HG03342 (cell line): ENCODE data around the gene LDLRAP1.
"Not testable (repeated sequence)": the region's sequence is repeated elsewhere in the genome, so short reads cannot be mapped to it uniquely, and the experiment has no call there.

Source experiments
- ATAC-seq: cut with Tn5 transposase; IDR thresholded peaks from one replicate; pipeline ENCODE4 v1.9.1; 2021; ENCODE audit warnings: mild to moderate bottlenecking, moderate library complexity; ENCODE audit not compliant: unreplicated experiment

Gene LDLRAP1

DNA sequence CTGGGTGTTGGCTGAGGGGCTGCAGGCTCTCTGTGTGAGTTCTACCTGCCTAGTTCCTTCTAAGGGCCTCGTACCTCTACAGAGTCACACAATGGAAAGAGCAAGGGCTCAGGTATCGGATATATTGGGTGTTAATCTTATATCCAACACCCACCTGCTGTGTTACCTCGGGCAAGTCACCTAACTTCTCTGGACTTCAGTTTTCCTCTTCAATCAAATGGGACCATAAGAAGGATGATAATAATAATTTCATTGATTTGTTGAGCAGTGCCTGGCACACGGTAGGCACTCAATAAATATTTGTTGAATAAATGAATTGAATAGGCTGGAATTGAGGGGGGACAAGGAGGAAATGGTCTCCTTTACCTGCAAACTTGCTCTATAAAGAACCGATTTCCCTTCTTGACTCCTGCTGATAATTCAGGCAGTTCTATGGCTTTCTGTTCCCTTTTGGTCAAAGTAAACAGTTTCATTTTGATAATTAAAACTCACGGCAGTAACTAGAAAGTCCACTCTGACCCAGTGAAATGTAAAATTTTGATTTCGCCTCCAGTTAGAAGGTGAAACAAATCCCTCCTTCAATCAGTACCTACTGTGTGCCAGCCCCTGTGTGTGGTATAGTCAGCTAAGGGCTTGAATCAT, 56.7 kb downstream of the LDLRAP1 start:
- ATAC-seq = no peak

DNA sequence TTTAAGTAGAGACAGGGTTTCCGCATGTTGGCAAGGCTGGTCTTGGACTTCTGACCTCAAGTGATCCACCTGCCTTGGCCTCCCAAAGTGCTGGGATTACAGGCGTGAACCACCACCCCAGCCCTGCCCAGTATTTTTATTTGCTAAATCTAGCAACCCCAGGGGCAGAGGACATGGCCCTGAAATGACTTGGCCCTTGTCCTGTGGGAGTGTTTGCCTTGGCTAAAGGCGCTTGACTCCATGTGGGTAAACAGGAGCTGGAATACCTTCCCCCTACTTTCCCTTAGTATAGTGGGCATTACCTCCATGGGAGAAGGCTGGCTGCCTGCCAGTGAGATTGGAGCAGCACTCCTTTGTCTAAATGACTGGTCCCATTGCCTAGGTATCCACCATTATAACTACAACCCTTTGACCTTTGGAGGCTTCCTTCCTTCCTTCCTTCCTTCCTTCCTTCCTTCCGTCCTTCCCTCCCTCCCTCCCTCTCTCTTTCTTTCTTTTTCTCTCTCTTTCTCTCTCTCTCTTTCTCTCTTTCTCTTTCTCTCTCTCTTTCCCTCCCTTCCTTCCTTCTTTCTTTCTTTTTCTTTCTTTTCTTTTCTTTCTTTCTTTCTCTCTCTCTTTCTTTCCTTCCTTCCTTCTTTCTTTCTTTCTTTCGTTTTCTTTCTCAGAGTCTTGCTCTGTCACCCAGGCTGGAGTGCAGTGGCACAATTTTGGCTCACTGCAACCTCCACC, 57.7 kb downstream of the LDLRAP1 start:
- not testable (repeated sequence) for ATAC-seq

DNA sequence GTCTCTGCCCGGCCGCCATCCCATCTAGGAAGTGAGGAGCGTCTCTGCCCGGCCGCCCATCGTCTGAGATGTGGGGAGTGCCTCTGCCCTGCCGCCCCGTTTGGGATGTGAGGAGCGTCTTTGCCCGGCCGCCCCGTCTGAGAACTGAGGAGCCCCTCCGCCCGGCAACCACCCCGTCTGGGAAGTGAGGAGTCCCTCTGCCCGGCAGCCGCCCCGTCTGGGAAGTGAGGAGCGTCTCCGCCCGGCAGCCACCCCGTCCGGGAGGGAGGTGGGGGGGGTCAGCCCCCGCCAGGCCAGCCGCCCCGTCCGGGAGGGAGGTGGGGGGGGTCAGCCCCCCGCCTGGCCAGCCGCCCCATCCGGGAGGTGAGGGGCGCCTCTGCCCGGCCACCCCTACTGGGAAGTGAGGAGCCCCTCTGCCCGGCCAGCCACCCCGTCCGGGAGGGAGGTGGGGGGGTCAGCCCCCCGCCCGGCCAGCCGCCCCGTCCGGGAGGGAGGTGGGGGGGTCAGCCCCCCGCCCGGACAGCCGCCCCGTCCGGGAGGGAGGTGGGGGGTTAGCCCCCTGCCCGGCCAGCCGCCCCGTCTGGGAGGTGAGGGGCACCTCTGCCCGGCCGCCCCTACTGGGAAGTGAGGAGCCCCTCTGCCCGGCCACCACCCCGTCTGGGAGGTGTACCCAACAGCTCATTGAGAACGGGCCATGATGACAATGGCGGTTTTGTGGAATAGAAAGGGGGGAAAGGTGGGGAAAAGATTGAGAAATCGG, 60.6 kb downstream of the LDLRAP1 start:
- ATAC-seq = not testable (repeated sequence)

DNA sequence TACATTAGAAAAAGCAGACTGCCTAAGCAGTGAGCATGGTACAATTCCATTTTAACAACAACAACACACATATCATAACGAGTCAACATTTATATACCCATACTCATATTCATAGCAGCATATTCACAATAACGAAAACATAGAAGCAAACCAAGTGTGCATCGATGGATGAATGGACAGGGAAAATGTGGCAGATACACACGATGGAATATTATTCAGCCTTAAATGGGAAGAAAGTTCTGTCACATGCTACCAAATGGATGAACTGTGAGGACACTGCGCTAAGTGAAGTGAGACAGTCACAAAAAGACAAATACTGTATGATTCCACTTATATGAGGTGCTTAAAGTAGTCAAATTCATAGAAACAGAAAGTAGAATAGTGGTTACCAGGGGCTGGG, 63.7 kb downstream of the LDLRAP1 start:
- no peak for ATAC-seq

DNA sequence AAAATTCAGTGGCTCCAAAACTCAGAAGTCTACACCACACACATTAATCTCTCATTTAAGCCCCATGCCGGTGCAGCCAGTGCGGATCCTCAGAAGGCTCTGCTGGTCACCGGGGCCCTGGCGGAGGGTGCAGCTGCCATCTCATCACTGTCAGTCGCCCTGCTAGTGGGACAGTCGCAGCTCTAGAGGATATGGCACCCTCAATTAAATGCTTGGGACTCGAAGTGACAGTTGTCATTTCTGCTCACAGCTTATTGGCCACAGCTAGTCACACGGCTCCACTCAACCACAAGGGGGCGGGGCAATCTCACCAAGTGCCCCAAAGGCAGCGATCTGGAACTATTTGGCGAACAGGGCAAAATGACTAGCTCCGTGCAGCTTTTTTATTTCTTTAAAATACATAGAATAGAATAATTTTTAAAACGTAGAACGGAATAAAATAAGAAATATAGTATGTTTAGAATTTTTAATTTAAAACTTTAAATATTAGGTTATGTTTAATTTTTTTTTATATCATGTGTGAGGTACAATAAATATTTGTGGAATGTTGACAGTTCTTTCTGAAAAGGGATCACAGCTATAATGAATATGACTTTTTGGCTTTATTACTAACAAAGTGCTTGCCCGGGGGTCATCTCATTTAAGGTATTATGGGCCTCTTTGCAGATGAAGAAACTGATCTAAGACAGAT, 65.2 kb downstream of the LDLRAP1 start:
- peak; percentile 87 for ATAC-seq

DNA sequence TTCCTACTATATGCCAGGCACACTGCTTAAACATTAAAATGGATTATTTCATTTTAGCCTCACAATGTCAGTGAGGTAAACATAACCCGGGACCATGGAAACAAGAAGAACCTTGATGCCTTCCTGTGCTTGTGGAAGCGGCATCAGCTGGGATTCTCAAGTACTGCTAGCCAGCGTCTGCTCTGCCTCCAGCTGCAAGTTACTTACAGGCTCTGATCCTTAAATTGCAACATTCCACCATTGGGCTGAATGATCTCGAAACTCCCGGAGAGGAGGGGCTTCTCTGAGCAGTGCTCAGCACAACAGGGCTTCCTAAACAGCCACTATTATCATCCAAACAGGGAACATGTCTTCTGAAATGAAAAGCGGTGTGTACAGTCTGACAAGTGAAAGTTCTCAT, 66.5 kb downstream of the LDLRAP1 start:
- no peak for ATAC-seq

DNA sequence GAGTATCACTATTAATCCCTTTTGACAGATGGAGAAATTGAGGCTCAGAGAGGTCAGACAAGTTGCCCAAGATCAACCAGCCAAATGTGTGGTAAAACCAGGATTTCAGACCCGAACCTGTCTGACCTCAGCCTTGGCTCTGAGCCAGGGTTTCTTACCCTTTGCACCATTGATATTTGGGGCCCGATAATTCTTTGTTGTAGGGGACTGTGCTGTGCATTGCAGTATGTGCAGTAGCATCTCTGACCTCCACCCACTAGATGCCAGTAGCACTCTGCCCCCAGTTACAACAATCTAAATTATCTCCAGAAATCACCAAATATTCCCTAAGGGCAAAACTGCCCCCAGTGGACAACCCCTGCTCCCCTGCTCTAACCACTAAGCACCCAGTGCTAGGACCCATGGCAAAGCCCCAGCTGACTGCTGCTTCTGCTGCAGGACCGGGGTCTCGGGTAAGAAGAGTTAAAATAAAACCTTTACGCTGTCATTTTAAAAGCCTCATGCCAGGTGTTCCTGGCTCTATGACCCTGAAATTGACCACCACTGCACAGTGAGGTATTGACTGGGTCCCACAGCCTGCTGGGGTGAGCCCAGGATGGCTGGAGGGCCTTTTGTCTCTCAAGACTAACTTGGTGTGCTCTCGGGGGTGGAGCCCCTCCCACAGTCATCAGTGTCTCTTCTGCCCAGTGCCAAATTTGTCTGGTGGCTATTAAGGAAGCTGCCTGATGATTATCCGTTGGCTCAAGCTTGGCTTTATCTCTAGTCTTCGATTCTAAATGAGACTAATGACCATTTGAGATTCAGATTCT, 67.6 kb downstream of the LDLRAP1 start:
- no peak for ATAC-seq

DNA sequence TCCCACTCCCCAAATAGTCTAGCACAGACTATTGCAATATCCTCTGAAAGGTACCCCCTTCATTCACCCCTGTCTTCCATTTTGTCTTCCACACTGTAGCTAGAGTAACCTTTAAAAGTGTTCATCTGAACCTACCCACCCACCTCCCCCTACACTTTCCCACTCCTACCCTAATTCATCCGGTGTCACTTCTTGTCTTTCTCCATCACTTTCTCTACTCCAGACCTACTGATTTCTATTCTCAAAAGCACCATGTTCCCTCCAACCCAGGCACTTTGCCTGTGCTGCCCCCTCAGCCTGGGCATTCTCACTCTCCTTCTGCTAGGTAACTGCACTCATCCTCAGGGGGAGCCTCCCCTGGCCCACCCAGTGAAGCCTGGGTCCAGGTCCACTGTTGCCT, 68.4 kb downstream of the LDLRAP1 start:
- no peak for ATAC-seq

DNA sequence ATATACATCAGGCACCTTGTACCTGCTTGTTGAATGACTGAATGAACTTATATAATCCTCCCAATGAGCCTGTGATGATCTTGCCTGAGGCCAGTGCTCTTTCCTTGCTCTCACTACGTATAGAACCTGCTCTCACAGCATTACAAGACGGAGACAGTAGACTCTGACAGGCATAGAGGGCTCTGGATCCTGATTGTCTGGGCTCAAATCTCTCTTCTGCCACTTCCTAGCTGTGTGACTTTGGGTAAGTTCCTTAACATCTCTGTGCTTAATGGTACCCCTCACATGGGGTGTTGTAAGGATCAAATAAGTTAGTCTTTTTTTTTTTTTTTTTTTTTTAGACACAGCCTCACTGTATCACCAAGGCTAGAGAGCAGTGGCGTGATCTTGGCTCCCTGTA, 69.0 kb downstream of the LDLRAP1 start:
- ATAC-seq = no peak

DNA sequence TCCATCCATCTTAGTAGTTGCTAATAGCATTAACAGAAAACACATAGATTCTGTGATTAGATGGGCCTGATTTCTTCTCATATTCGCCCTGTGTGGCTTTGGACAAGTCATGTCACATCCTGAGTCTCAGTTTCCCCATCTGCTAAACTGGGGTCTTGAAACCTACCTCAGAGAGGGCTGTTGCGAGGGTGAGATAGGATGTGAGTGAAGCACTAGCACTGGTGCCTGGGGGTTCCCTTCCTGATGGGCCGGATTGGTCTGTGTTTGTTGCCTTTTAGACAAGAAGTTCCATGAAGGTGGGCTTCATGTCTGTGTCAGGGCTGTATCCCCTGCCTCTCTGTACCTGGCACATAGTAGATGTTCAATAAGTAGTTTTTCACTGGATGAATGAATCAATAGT, 69.7 kb downstream of the LDLRAP1 start:
- ATAC-seq = no peak

DNA sequence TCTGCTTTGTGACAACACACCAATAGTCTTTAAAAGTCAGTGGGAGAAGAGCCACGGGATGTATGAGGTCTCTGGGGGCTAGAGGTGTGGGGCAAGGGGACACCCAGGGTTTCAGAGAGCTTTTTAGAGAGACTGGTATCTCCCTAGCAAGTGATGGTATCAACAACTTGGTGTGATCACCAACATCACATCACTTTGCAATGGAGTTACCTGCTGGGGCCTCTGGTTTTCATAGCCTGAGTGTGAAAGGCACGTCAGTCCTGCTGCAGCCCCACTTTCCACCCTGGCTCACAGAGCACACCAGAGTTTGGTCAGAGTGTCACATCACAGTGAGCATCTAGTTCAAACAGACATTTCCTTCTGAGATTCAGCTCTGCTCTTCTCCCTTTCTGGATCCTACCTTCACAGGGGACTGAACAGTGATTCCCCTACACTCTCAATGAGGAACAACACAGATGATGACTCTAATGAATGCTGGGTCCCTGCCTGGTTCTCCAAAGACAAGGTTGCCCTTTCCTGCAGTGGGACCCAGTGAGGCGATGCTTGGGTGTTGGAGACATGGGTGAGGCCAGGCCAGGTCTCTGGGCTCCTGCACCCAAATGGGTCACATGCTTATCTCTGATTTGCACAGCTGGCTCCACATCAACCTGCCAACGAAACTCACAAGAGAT, 71.2 kb downstream of the LDLRAP1 start:
- ATAC-seq = no peak

DNA sequence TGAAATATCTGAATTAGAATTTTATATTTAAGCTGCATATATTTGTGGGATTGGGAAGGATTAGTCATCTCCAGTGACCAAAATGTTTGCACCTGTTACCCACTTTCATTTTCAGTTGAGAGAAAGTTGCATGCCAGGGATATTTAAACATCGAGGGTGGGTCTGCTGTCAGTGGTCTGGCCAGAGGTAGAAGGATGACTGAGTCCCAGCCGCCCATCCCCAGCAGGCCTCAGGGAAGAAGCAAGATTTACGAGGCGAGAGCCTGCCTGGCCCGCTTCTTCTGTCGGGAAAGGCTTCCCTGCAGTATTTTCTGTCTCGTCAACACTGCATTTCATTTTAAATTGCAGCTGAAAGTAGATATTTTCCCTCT, 71.8 kb downstream of the LDLRAP1 start:
- ATAC-seq = no peak

DNA sequence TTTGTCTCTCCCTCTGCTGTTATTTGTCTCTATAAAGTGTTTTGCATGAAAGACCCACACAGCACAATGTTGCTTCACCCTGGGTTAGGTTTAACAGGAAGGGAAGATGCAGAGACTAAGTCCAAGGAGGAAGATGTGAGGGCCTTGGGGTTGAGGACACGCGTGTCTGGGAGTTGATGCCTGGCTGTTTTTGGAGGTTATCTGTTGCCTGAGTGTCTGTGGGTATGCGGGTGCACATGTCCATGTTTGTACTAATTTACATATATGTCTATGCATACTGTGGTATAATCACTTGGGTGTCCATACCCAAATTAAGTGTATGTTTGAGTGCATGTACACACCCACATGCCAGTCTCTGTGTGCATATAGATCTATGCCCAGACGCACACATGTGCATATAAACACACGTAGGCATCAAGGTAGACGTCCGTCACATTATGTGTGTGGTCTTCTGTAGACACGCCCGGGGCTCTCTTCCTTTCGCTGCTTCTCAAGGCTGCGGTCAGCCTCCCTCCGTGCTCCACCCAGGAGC, 72.2 kb downstream of the LDLRAP1 start:
- no peak for ATAC-seq

DNA sequence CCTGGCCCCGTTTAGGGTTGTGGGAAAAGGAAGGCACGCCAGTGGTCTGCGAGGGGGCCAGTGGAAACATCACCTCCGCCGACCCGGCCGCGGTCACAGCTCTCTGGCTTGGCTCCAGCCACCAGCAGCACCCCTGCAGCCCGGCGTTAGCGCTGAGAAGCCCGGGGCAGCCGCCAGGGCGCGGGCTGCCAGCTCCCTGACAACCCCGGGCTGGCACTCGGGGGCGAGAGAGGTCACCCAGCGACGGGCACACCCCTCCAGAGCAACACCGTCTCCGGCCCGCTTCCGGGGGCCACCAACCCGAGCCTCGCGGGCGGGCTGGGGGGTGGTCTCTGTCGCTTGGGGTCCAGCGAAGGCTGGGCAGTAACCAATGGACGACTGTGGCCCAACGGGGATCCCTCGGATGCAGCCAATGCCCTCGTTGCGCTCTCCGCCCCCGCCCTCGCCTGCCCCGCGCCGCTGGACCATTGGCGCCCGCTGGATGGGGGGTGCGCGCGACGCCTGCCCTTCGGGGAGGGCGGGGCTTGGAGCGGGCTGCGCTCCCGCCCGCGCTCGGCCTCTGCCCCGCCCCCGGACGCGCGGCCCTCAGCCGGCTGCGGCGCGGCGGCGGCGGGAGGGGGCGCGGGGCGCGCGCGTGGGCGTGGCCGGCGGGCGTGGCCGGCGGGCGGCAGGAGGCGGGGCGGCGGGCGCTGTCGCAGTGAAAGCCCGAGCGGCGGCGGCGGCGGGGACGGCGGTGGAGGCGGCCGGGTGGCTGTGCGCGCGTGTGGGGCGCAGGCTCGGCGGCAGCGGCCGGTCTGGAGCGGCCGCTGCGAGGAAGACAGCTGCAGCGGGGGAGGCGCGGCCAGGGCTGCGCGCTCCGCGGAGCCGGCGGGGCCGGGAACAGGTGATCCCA, 72.9 kb downstream of the LDLRAP1 start, which contains the start of gene MAN1C1:
MAN1C1 (plus strand) TSS at position 697 of the 892 bp plus-strand sequence. CDS start 1,007 bp downstream, outside the sequence.
- ATAC-seq = peak; percentile 61

DNA sequence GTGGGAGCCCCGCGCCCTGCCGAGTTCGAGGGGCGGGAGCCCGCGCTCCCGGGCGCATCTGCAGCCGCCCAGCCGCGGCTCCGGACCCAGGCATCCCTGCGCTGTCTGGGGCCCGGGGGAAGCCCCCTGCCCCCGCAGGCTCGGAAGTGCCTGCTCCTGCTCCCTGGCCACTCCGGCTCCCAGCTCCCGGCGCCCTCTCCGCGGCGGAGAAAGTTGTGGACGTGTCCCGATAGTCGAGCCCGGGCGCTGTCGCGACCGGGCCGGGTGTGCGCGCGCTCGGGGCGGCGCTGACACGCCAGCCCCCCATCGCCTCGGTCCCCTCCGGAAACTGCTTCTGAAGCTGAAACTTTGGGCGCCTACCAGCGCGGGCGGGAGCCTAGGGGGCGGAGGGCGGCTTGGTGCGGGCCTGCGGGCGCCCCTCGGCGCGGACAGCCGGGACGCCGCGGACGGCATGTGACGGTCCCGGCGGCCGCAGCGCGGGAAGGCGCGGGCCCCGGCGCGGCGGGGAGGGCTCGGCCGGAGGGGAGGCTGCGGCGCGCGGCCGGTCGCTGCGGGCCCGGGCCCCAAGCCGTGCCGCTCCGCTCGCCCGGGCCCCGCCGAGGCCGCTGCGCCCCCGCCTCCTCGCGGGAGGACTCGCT, 73.7 kb downstream of the LDLRAP1 start:
- ATAC-seq = no peak

DNA sequence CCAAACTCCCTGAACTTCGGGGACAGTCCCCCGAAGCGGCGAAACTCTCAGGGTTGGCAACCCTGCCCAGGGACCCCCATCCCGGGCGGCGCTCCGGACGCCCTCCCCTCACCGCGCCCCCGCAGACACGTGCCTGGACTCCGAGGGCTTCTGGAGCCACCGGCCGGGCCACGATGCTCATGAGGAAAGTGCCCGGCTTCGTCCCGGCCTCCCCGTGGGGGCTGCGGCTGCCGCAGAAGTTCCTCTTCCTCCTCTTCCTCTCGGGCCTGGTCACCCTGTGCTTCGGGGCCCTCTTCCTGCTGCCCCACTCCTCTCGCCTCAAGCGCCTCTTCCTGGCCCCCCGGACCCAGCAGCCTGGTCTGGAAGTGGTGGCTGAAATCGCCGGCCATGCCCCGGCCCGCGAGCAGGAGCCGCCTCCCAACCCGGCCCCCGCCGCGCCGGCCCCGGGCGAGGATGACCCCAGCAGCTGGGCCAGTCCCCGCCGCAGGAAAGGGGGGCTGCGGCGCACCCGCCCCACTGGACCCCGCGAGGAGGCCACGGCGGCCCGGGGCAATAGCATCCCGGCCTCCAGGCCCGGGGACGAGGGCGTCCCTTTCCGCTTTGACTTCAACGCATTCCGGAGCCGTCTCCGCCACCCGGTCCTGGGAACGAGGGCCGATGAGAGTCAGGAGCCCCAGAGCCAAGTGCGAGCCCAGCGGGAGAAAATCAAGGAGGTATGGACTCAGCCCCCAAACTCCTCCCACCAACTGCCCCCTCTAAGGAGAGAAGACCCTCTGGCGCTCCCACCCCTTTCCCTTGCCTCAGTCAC, 74.4 kb downstream of the LDLRAP1 start:
- ATAC-seq = no peak

DNA sequence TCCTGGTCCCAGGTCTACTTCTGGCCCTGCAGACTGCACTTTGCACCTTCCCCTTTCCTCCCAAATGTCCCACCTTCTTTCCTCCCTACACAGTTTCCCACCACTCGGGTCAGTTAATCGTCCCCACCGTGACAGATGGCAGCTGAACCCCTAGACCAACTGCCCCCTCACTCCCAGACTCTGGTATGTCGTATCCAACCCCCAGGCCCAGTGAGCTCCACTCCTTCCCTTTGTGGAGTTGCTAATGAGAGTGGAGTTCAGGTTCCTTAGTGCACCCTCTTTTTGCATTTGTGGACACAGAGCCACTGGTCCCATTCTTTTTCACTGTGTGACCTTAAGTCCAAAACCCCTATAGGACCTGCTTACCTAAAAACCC, 75.0 kb downstream of the LDLRAP1 start:
- ATAC-seq = no peak
